ENCODE measurements around the gene VCP. TPM values are rescaled to one million over a fixed set of nuclear protein-coding genes. Genes with fewer than 3 reads are reported as not detected.

VCP gene
- polyA plus RNA-seq, 4 donors: 248 to 270 (median 261) TPM

DNA sequence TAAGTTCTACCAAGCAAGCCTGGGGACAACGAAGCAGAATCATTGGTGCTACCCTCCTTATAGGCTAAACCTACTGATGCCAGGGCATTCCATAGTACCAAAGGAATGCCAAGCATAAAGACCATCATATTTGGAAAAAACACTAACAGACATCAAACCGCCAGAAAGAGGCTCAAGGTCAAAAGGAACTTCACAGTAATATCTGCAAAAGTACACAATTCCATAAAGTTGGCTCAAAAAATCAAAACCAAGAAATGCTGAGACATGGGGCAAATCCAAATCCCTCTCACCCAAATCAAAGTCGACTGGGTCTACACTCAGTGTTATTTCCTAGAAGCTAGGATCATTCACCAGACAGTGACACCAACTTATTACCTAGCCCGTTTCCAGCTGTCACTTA, 3.4 kb downstream of the VCP start:
- no peak for DNase-seq (ENCODE audit: low read depth in 4 of 4, low spot score in 3 of 4)

- no peak for DNase-seq (ENCODE audit: low read depth in 4 of 4, low spot score in 3 of 4)
Observed at GRCh38 chr9:35067056-35067455, 5.4 kb downstream of the VCP start.

DNA sequence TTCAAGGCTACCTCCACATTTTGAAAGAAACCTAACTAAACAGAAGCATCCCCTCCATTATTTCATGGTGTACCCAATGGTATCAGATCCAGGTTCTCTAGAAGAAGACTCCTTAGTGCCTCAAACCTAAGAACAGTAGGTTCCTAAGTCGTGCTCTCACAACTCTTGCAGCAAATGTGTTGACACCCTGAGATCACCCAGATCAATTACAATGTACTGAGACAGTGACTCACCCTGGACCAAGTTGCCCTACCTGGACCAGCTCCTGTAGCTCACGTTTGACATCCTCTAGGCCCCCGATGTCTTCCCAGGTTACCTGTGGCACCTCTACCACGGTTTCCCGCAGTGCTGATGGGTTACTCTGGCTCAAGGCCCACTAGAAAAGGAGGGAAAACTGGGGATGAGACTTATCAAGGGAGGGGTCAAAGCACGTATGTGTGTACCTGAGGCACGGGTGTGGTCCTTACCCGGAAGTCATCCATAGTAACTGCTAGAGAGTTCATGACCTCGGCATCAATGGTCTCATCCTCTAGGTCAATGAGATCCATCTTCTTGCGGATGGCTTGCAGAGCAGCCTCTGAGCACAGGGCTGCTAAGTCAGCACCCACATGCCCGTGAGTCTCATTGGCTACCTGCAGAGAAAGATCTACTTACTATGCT, 11.7 kb downstream of the VCP start:
- no peak for DNase-seq (ENCODE audit: low read depth in 4 of 4, low spot score in 3 of 4)

DNA sequence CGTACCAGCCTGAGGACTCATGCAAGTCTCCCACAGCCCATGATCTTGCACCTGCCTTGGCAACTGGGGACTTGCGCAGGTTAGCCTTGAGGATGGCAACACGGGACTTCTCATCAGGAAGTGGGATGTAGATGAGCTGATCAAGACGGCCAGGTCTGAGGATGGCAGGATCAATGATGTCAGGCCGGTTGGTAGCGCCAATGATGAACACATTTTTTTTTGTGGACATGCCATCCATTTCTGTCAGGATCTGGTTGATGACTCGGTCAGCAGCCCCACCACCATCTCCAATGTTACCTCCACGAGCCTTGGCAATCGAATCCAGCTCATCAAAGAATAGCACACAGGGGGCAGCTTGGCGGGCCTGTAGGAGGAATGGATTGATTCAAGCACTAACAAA, 13.0 kb downstream of the VCP start:
- no peak for DNase-seq (ENCODE audit: low read depth in 4 of 4, low spot score in 3 of 4)

- DNase-seq (ENCODE audit: low read depth in 4 of 4, low spot score in 3 of 4): no peak
Observed at GRCh38 chr9:35057271-35057620, 15.2 kb downstream of the VCP start.

DNA sequence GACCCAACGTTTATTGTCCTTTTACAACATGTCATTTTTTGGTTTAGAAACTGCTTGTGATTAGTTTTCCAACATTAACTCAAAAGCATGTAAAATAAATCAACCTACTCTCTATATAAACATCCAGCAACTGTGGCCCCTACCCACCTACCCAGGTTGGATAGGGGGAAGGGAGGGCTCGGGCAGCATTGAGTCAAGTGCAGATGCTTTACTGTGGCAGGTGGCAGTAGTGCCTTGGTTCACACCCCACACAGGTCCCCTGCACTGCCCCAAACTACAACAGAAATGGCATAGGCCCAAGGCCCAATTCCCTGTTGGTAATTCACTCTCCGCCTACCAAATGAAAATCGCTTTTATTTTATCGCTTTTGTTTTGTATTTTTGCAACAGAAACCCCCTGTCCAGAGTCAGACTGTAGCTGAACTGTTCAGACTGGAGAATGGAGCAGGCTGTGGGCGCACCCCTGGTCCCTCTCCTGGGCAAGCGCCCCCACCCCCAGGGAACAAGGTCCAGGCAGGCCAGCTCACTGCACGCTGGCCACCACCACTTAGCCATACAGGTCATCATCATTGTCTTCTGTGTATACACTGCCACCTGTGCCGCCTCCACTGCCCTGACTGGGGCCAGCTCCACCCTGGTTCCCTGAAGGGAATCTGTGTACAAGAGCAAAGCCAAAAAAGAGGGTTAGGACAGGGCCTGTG, 15.7 kb downstream of the VCP start:
- no peak for DNase-seq (ENCODE audit: low read depth in 4 of 4, low spot score in 3 of 4)

GRCh38 chr9:35054871-35055644, 17.4 kb downstream of the VCP start:
- no peak for DNase-seq (ENCODE audit: low read depth in 4 of 4, low spot score in 3 of 4)

GRCh38 chr9:35054185-35054835, 18.1 kb downstream of the VCP start:
- DNase-seq (ENCODE audit: low read depth in 4 of 4, low spot score in 3 of 4): no peak

- no peak for DNase-seq (ENCODE audit: low read depth in 4 of 4, low spot score in 3 of 4)
Observed at GRCh38 chr9:35051069-35051967, 21.1 kb downstream of the VCP start.

GRCh38 chr9:35048511-35048910, 23.9 kb downstream of the VCP start:
- DNase-seq (ENCODE audit: low read depth in 4 of 4, low spot score in 3 of 4): no peak

GRCh38 chr9:35044071-35044470, 28.4 kb downstream of the VCP start:
- DNase-seq (ENCODE audit: low read depth in 4 of 4, low spot score in 3 of 4): no peak

DNA sequence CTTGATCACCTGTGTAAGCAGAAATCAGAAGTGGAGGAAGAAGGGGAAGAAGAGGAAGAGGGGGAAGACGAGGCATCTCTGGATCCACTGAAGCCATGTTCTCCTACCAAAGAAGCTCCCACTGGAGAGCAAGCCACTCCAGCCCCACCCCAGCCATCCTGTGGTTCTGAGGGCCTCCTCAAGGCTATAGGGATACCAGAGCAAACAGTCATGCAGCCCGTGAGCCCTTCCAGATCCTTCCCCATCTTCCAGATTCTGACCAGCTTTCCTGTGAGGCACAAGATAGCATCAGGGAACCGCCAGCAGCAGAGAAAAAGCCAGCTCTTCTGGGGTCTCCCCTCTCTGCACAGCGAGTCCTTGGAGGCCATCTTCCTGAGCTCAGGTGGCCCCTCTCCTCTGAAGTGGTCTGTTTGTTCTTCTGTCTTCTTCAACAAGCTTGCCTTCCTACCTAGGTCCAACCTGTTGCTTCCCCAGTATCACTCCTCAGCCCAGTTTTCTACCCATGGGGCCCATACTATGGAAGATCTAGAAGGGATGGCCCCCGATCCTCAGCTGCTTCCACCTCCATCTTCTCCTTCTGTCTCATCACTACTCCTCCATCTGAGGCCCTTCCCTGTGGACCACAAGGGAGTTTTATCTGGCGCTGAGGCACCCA, 29.4 kb downstream of the VCP start:
- no peak for DNase-seq (ENCODE audit: low read depth in 4 of 4, low spot score in 3 of 4)

DNA sequence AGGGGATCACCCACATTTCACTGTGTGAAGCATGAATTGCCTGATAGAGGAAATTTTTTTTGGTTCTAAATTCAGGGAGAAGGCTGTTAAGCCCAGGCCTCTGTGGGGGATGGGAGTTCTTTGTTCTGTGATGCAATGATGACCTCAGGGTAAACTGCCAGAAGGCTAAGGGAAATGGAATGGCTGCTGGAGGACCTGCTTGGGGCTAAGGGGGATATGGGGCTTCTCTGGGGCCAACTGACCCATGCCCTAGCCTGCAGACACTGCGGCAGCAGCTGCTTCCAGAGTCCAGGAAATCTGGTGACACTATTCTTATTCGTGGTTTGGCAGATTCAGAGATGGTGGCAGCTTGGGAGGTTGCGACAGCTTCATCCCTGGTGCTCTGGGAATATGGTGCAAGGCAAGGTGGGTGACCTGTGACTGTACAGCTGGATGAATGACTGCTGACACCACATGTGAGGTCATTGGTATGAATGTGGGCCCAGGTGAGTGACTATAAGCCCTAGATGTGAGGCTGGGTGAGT, 30.3 kb downstream of the VCP start:
- DNase-seq (ENCODE audit: low read depth in 4 of 4, low spot score in 3 of 4): no peak

DNA sequence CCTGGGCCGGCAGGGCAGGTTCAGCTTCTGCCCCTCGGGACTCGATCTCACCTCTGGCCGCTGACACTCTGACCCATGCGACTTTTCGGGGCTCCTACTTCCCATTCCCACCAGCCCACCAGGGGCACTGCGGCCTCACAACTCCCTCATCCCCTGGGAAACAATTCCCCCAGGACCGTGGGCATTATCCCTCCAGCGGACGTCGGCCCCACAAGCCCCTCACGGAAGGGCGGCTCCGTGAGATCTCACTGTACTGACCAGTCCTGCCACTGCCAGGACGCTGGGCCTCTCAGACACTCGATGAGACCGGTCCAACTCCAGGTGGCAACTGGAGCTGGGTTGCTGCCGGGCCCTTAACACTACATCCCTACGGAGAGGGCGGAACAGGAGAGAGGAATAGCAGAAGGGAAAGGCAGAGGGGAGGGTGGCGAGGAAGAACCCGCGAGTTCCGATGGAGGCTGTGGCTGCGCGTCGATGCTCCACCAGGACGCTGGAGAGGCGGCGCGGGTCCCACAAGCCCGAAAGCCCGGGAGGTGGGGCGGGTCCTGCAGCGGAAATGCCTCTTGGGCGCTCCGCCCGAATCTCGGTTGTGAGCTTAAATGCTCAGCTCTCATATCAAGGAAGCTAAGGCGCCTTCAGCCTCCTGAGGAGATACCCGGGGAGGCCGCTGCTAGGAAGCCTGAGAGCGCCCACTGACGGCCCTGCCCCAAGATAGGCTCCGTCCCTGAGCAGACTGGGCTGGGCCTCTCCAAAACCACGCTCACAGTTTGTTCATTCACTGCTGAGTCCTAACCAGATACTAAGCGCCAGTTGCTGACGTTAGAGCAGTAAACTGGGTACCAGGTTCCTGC, 36.3 kb downstream of the VCP start:
- peak in 3 of 4 donors; percentile 17 to 21 (median 20) for DNase-seq (ENCODE audit: low read depth in 4 of 4, low spot score in 3 of 4)

GRCh38 chr9:35033101-35033500, 39.3 kb downstream of the VCP start:
- no peak for DNase-seq (ENCODE audit: low read depth in 4 of 4, low spot score in 3 of 4)

- no peak for DNase-seq (ENCODE audit: low read depth in 4 of 4, low spot score in 3 of 4)
Observed at GRCh38 chr9:35029852-35030251, 42.6 kb downstream of the VCP start.

- no peak for DNase-seq (ENCODE audit: low read depth in 4 of 4, low spot score in 3 of 4)
Observed at GRCh38 chr9:35029241-35029640, 43.2 kb downstream of the VCP start.

GRCh38 chr9:35028341-35028740, 44.1 kb downstream of the VCP start:
- no peak for DNase-seq (ENCODE audit: low read depth in 4 of 4, low spot score in 3 of 4)

- no peak for DNase-seq (ENCODE audit: low read depth in 4 of 4, low spot score in 3 of 4)
Observed at GRCh38 chr9:35027860-35028259, 44.6 kb downstream of the VCP start.

All from right renal pelvis (tissue), 4 donors.